HS-5 (cell line): ENCODE measurements around the gene SLC35G4.
"Not testable (repeated sequence)": the region's sequence is repeated elsewhere in the genome, so short reads cannot be mapped to it uniquely, and the experiment has no call there.

Experiments
- DNase-seq: peaks from one replicate; pipeline ENCODE4 v3.0.0-alpha.2; 2012; ENCODE audit warnings: low read depth

SLC35G4 gene

GRCh38 chr18:11614042-11614441, 4.6 kb downstream of the SLC35G4 start:
- DNase-seq, result not testable (repeated sequence)

GRCh38 chr18:11614981-11615380, 5.6 kb downstream of the SLC35G4 start:
- DNase-seq, result not testable (repeated sequence)

GRCh38 chr18:11647310-11647709, 37.9 kb downstream of the SLC35G4 start:
- DNase-seq, result not testable (repeated sequence)

- DNase-seq, result not testable (repeated sequence)
These were observed 38.4 kb downstream of the SLC35G4 start for GRCh38 chr18:11647804-11648203.

GRCh38 chr18:11649839-11650238, 40.4 kb downstream of the SLC35G4 start:
- no peak for DNase-seq

GRCh38 chr18:11651899-11652298, 42.5 kb downstream of the SLC35G4 start:
- no peak for DNase-seq

GRCh38 chr18:11653521-11653920, 44.1 kb downstream of the SLC35G4 start:
- DNase-seq, result no peak

GRCh38 chr18:11654736-11655605, 45.6 kb downstream of the SLC35G4 start:
- DNase-seq, result no peak

GRCh38 chr18:11655606-11655932, 46.2 kb downstream of the SLC35G4 start:
- DNase-seq, result no peak

- no peak for DNase-seq
These were observed 47.8 kb downstream of the SLC35G4 start for GRCh38 chr18:11657152-11657551.

GRCh38 chr18:11657554-11657953, 48.2 kb downstream of the SLC35G4 start:
- DNase-seq, result no peak

GRCh38 chr18:11658019-11658418, 48.6 kb downstream of the SLC35G4 start:
- no peak for DNase-seq

- DNase-seq, result no peak
These were observed 49.6 kb downstream of the SLC35G4 start for GRCh38 chr18:11658989-11659388.
